ENCODE data around the gene TEAD2.
A peak's percentile ranks its signal among the peaks of the same experiment; 100 is the strongest.

TEAD2 gene

GRCh38 chr19:49407482-49408015 lies 45.3 kb upstream of the TEAD2 start:
- Histone ChIP-seq H2AFZ (no peak overlapping the region), H3K27me3 (ENCODE audit: control insufficient read depth, insufficient read depth, low read length) (no peaks in the 10 kb centered on the region), H3K27ac (no peak overlapping the region), H3K4me2 (ENCODE audit: low read length) (no peak overlapping the region), H3K4me3 (ENCODE audit: low read depth, low read length) (no peak overlapping the region), H3K36me3 (ENCODE audit: control insufficient read depth, insufficient read depth, low read length) (no peaks in the 10 kb centered on the region), H3K9me3 (ENCODE audit: control insufficient read depth, low read length) (no peaks in the 10 kb centered on the region), H3K9ac (no peak overlapping the region), H3K4me1 (peaks cover 10% of the 10 kb centered on the region), H3K79me2 (no peaks in the 10 kb centered on the region)
- TF ChIP-seq CTCF (IDR thresholded peaks at IDR 0.05) = no peak

GRCh38 chr19:49407079-49407478 lies 44.9 kb upstream of the TEAD2 start:
- no peak overlapping the region for H3K4me2 ChIP-seq (ENCODE audit: low read length)

GRCh38 chr19:49403404-49404187 lies 41.4 kb upstream of the TEAD2 start:
- Histone ChIP-seq H3K9me3 (ENCODE audit: control insufficient read depth, low read length) (no peaks in the 10 kb centered on the region), H3K27me3 (ENCODE audit: control insufficient read depth, insufficient read depth, low read length) (no peaks in the 10 kb centered on the region), H3K4me2 (ENCODE audit: low read length) (no peak overlapping the region), H3K9ac (no peak overlapping the region), H3K27ac (peak overlapping the region; percentile 48), H3K4me3 (ENCODE audit: low read depth, low read length) (no peak overlapping the region), H3K36me3 (ENCODE audit: control insufficient read depth, insufficient read depth, low read length) (no peaks in the 10 kb centered on the region), H3K79me2 (no peaks in the 10 kb centered on the region), H2AFZ (peak overlapping the region; percentile 92), H3K4me1 (peaks cover 16% of the 10 kb centered on the region)
- no peak for TF ChIP-seq CTCF (IDR thresholded peaks at IDR 0.05)

More at GRCh38 chr19:49407079-49407478, 44.9 kb upstream of the TEAD2 start:
- H3K4me3 ChIP-seq (ENCODE audit: low read depth, low read length) = no peak overlapping the region
- no peaks in the 10 kb centered on the region for H3K9me3 ChIP-seq (ENCODE audit: control insufficient read depth, low read length)
- no peaks in the 10 kb centered on the region for H3K79me2 ChIP-seq
- H2AFZ ChIP-seq = no peak overlapping the region
- no peak overlapping the region for H3K27ac ChIP-seq
- no peak overlapping the region for H3K9ac ChIP-seq
- H3K27me3 ChIP-seq (ENCODE audit: control insufficient read depth, insufficient read depth, low read length) = no peaks in the 10 kb centered on the region
- no peaks in the 10 kb centered on the region for H3K36me3 ChIP-seq (ENCODE audit: control insufficient read depth, insufficient read depth, low read length)
- peaks cover 10% of the 10 kb centered on the region for H3K4me1 ChIP-seq
- TF ChIP-seq CTCF (IDR thresholded peaks at IDR 0.05) = no peak

- H3K79me2 ChIP-seq = no peaks in the 10 kb centered on the region
- H3K36me3 ChIP-seq (ENCODE audit: control insufficient read depth, insufficient read depth, low read length) = no peaks in the 10 kb centered on the region
- H3K27me3 ChIP-seq (ENCODE audit: control insufficient read depth, insufficient read depth, low read length) = no peaks in the 10 kb centered on the region
- no peak overlapping the region for H3K4me2 ChIP-seq (ENCODE audit: low read length)
- peaks cover 23% of the 10 kb centered on the region for H3K4me1 ChIP-seq
- no peak overlapping the region for H3K27ac ChIP-seq
- no peak overlapping the region for H3K9ac ChIP-seq
- H2AFZ ChIP-seq = no peak overlapping the region
- no peak overlapping the region for H3K4me3 ChIP-seq (ENCODE audit: low read depth, low read length)
- no peak for TF ChIP-seq CTCF (IDR thresholded peaks at IDR 0.05)
- no peaks in the 10 kb centered on the region for H3K9me3 ChIP-seq (ENCODE audit: control insufficient read depth, low read length)
Observed at GRCh38 chr19:49400029-49400428, 37.8 kb upstream of the TEAD2 start.

Data from parathyroid adenoma (tissue), 2 donors.